T-cell (primary cell): ENCODE data around the gene ASAP2. TPM values are rescaled to one million over a fixed set of nuclear protein-coding genes. Genes with fewer than 3 reads are reported as not detected.

ENCODE experiments used
- ATAC-seq, 4 experiments: fragments of 200-7000 bp in 3 of 4; fragments of 150-1000 bp in 1 of 4; cut with Tn5 transposase; replicated peaks in 1 of 4; 1 replicate in 3 of 4; 2 replicates in 1 of 4; pipeline ENCODE4 v1.10.0; 2021; ENCODE audit warnings: moderate library complexity in 3 of 4, mild to moderate bottlenecking in 2 of 4, moderate number of reproducible peaks in 1 of 4
- CTCF ChIA-PET, 2 donors: fragments of 300-600 bp; sonication (Branson Sonifier 250); formaldehyde crosslinking; loops; one replicate each; lab custom pipeline; 2022; ENCODE audit warnings: antibody characterized with exemption in 2 of 2; lab: Charles Lee
- POLR2A ChIA-PET, 2 donors: fragments of 300-600 bp; sonication (Branson Sonifier 250); formaldehyde crosslinking; loops; one replicate each; lab custom pipeline; 2022; ENCODE audit warnings: antibody characterized with exemption in 2 of 2; lab: Charles Lee
- DNase-seq, 35 experiments: peaks; one replicate each; pipeline versions ENCODE4 v3.0.0 to v3.0.0-alpha.2; 2013 to 2023
- H3K27ac ChIP-seq: one replicate; pipeline ENCODE4 v1.5.1; 2013; ENCODE audit warnings: low read length
- H3K27me3 ChIP-seq, 2 experiments: replicated peaks in 1 of 2; 1 replicate in 1 of 2; 2 replicates in 1 of 2; pipeline versions ENCODE4 v1.6.1 to v1.7.0; 2013; ENCODE audit warnings: low read length in 1 of 2, mixed read lengths in 1 of 2; ENCODE audit not compliant: control insufficient read depth in 2 of 2, insufficient read depth in 2 of 2; ENCODE audit errors: extremely low read depth in 1 of 2
- H3K36me3 ChIP-seq, 2 donors: 1 replicate in 1 of 2; 2 replicates in 1 of 2; pipeline versions ENCODE4 v1.6.1 to v1.7.0; 2013; ENCODE audit warnings: low read length in 1 of 2; ENCODE audit not compliant: control insufficient read depth in 2 of 2, insufficient read depth in 1 of 2; ENCODE audit errors: extremely low read depth in 1 of 2
- H3K4me1 ChIP-seq, 2 experiments: 1 replicate in 1 of 2; 2 replicates in 1 of 2; pipeline versions ENCODE4 v1.6.1 to v1.7.0; 2013; ENCODE audit warnings: low read length in 2 of 2, mixed read lengths in 1 of 2; ENCODE audit not compliant: insufficient read depth in 2 of 2, control insufficient read depth in 1 of 2; ENCODE audit errors: extremely low read depth in 1 of 2
- H3K4me3 ChIP-seq, 2 donors: 1 replicate in 1 of 2; 2 replicates in 1 of 2; pipeline versions ENCODE4 v1.5.1 to v1.7.0; 2013; ENCODE audit warnings: mild to moderate bottlenecking in 2 of 2, low read length in 1 of 2, moderate library complexity in 1 of 2; ENCODE audit not compliant: control insufficient read depth in 1 of 2; ENCODE audit errors: extremely low read depth in 1 of 2
- H3K9me3 ChIP-seq: 2 replicates; pipeline ENCODE4 v1.7.0; 2013
- H3K27ac Mint-ChIP-seq, 2 donors: one replicate each; pipeline ENCODE4 v1.8.0; 2020 to 2021; ENCODE audit warnings: mild to moderate bottlenecking in 2 of 2, mixed read lengths in 2 of 2
- H3K27me3 Mint-ChIP-seq, 2 donors: one replicate each; pipeline ENCODE4 v1.8.0; 2021 to 2022; ENCODE audit warnings: mixed read lengths in 2 of 2
- H3K36me3 Mint-ChIP-seq: one replicate; pipeline ENCODE4 v1.8.0; 2021; ENCODE audit warnings: mixed read lengths
- H3K4me1 Mint-ChIP-seq, 3 donors: one replicate each; pipeline ENCODE4 v1.8.0; 2020 to 2022; ENCODE audit warnings: mixed read lengths in 3 of 3, mild to moderate bottlenecking in 1 of 3
- H3K4me3 Mint-ChIP-seq, 3 donors: one replicate each; pipeline ENCODE4 v1.8.0; 2020 to 2022; ENCODE audit warnings: mild to moderate bottlenecking in 3 of 3, mixed read lengths in 3 of 3, moderate library complexity in 3 of 3
- H3K9me3 Mint-ChIP-seq, 3 donors: one replicate each; pipeline ENCODE4 v1.8.0; 2020 to 2022; ENCODE audit warnings: mixed read lengths in 3 of 3
- WGBS: methylation state at CpG from one replicate; pipeline ENCODE4 v1.1.5; 2013; ENCODE audit warnings: missing lambda C conversion rate; ENCODE audit not compliant: insufficient coverage; 5-methylcytosine and 5-hydroxymethylcytosine counted together
- total RNA-seq, 35 experiments: library from RNA in 6 of 35; stranded (reverse) in 6 of 35; fragments of 120-200 nt in 1 of 35; gene quantifications; one replicate each; pipeline versions ENCODE4 v1.2.1 to v1.2.4 and lab custom pipeline; 2013 to 2026

Gene ASAP2
- total RNA-seq, 5 donors from 2014 or later (not counting 1 experiment from before 2014, with no cell fraction given): 0.10 to 0.38 (median 0.27) TPM; not detected in 1

DNA sequence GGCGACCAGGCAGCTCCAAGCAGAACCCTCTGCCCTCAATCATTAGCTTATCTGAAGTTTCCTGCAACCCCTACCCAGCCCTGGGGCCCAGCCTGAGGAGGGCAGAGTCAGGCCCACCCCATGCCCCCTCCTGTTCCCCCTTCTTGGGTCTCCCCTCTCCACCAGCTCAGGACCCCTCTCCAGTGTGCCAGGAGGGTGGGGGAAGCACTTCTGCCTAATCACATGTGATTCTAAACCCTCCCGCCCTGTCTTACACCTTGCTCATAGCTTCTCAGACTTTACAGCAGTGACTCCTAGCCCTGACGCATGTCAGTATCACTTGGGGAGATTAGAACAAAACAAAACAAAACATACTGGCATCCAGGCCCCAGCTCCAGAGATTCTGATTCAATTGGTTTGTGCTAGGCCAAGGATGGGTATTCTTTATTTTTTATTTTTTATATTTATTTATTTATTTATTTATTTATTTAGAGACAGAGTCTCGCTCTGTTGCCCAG is 42.5 kb upstream of the ASAP2 start:
- CTCF ChIA-PET: no interaction called here
- Histone ChIP-seq H3K4me3 (no peak overlapping the region), H3K36me3 (no peaks in the 10 kb centered on the region), H3K27me3 (peaks cover 0 to 10% of the 10 kb centered on the region in 2 experiments), H3K9me3 (no peaks in the 10 kb centered on the region), H3K4me1 (no peaks in the 10 kb centered on the region), H3K27ac (no peak overlapping the region)
- Mint-ChIP-seq H3K36me3 (no peaks in the 10 kb centered on the region), H3K27me3 (peaks cover 10 to 12% of the 10 kb centered on the region in 2 donors), H3K4me3 (no peak overlapping the region), H3K9me3 (no peaks in the 10 kb centered on the region), H3K4me1 (peaks cover 0 to 2% (median 0%) of the 10 kb centered on the region in 3 donors), H3K27ac (no peak overlapping the region)
- no peak for DNase-seq
- POLR2A ChIA-PET: no interaction called here
- 81% methylated on average over 2 of the region's 4 CpGs for WGBS
- ATAC-seq: no peak

GRCh38 chr2:9165625-9166024 is 41.0 kb upstream of the ASAP2 start:
- H3K4me1 ChIP-seq: no peaks in the 10 kb centered on the region

DNA sequence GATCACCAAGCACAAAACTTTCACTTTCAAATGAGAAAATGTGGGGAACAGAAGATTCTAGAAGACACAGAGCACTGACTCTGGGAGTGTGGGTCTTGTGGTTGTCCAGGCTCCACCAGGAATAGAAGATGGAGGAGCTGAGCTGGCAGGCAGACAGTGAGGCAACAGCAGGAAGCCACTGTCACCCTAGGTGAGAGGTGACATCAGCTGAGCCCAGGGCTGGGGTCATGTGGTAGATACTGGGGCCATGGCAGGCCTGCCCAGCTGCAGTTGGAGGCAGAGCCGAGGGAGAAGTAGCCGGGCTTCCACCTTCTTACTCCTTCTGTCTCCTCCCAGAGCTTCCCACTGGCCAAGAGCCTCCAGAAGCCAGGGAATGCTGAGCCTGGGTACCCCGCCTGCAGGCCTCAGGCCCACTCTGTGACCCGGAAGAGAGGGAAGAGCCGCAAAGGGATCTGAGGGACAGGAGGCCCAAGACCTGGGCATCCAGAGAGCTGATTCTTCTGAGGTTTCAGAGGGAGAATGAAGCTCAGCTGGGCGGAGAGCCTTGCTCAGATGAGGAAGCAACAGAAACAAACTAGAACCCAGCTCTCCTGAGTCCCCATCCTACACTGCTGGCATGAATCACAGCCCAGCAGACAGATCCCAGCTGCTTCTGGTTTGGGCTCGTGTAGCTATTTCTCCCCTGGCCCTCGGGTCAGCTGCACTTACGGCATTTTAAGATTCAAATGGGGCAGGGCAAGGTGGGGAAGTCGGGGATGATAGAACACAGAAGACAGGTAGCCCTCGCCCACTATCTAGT is 39.8 kb upstream of the ASAP2 start:
- WGBS: 98% methylated on average over 5 of the region's 11 CpGs
- H3K27ac ChIP-seq: no peak overlapping the region
- Mint-ChIP-seq H3K36me3 (no peaks in the 10 kb centered on the region), H3K27me3 (peaks cover 19 to 20% of the 10 kb centered on the region in 2 donors), H3K4me3 (no peak overlapping the region), H3K9me3 (no peaks in the 10 kb centered on the region), H3K27ac (no peak overlapping the region), H3K4me1 (peaks cover 0 to 2% (median 0%) of the 10 kb centered on the region in 3 donors)
- H3K27me3 ChIP-seq: peaks cover 0 to 15% of the 10 kb centered on the region in 2 experiments
- POLR2A ChIA-PET: no interaction called here
- DNase-seq (no peak), ATAC-seq (no peak)
- no peak overlapping the region for H3K4me3 ChIP-seq
- H3K9me3 ChIP-seq: no peaks in the 10 kb centered on the region
- H3K36me3 ChIP-seq: no peaks in the 10 kb centered on the region
- CTCF ChIA-PET: no interaction called here
- H3K4me1 ChIP-seq: no peaks in the 10 kb centered on the region

More at GRCh38 chr2:9165625-9166024, 41.0 kb upstream of the ASAP2 start:
- peaks cover 0 to 17% of the 10 kb centered on the region in 2 experiments for H3K27me3 ChIP-seq
- ChIA-PET CTCF (no interaction called here), POLR2A (interaction anchor here in 1 of 2 donors (0.7 kb wide), 1 partner anchor 1148 kb away, joined by 3 read pairs; no protein-coding TSS in a partner anchor)
- WGBS: 83% methylated on average over 5 of the region's 5 CpGs
- peaks cover 14 to 18% of the 10 kb centered on the region in 2 donors for H3K27me3 Mint-ChIP-seq
- no peaks in the 10 kb centered on the region for H3K9me3 Mint-ChIP-seq
- DNase-seq: no peak
- peaks cover 0 to 2% (median 0%) of the 10 kb centered on the region in 3 donors for H3K4me1 Mint-ChIP-seq
- ATAC-seq: no peak
- H3K4me3 ChIP-seq: no peak overlapping the region
- H3K27ac Mint-ChIP-seq: no peak overlapping the region
- H3K9me3 ChIP-seq: no peaks in the 10 kb centered on the region
- H3K4me3 Mint-ChIP-seq: no peak overlapping the region
- H3K36me3 Mint-ChIP-seq: no peaks in the 10 kb centered on the region
- no peak overlapping the region for H3K27ac ChIP-seq
- no peaks in the 10 kb centered on the region for H3K36me3 ChIP-seq

DNA sequence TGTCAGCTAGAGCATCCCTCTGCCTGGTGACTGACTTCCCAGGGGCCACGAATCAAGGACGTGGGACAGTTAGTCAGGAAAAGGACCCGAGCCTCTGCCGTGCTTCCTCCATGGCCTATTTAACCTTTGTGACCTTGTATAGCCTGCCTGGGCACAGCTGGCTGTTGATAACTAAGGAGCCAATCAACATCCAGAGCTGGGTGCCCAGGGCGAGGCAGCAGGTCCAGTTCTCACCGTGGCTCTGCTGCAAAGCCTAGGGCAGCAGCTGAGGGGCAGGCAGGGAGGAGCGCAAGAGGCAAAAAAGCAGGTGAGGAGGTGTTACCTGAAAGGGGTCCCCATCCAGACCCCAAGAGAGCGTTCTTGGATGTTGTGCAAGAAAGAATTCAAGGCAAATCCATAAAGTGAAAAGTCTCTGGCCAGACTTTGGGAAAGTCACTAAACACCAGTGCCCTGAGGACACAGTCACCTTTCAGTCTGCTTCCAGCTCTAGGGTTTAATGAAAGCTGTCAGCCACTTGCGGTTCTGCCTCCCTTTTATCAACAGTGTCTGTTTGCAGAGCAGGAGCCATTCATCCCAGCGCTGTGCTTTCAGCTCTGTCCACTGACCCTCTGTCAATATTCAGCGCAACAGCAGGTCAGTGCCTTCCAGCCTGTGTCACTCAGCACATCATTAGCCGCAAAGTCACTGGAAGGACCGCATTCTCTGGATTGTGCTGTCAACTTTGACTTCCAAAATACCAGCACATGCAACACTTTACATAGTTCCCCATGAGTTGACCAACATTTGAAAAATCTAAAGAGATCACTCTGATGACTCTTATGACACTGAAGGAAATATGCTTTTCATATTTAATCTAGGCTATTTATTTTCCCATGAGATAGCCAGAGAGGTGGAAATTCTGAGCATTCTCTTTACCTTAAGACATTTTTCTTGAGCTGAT is 38.6 kb upstream of the ASAP2 start:
- Histone ChIP-seq H3K4me1 (no peaks in the 10 kb centered on the region), H3K27ac (no peak overlapping the region), H3K27me3 (peaks cover 0 to 15% of the 10 kb centered on the region in 2 experiments), H3K9me3 (no peaks in the 10 kb centered on the region), H3K36me3 (no peaks in the 10 kb centered on the region), H3K4me3 (no peak overlapping the region)
- no peaks in the 10 kb centered on the region for H3K36me3 Mint-ChIP-seq
- WGBS: 81% methylated on average over 13 of the region's 13 CpGs
- ChIA-PET CTCF (no interaction called here), POLR2A (no interaction called here)
- no peak for DNase-seq
- peaks cover 0 to 2% (median 0%) of the 10 kb centered on the region in 3 donors for H3K4me1 Mint-ChIP-seq
- peaks cover 23 to 27% of the 10 kb centered on the region in 2 donors for H3K27me3 Mint-ChIP-seq
- H3K9me3 Mint-ChIP-seq: no peaks in the 10 kb centered on the region
- H3K27ac Mint-ChIP-seq: no peak overlapping the region
- no peak for ATAC-seq
- no peak overlapping the region for H3K4me3 Mint-ChIP-seq

GRCh38 chr2:9168821-9169221 is 37.8 kb upstream of the ASAP2 start:
- no peak overlapping the region for H3K4me3 Mint-ChIP-seq
- Histone ChIP-seq H3K4me1 (no peaks in the 10 kb centered on the region), H3K27me3 (peaks cover 0 to 15% of the 10 kb centered on the region in 2 experiments), H3K36me3 (no peaks in the 10 kb centered on the region), H3K9me3 (no peaks in the 10 kb centered on the region), H3K4me3 (no peak overlapping the region), H3K27ac (no peak overlapping the region)
- H3K27ac Mint-ChIP-seq: no peak overlapping the region
- POLR2A ChIA-PET: no interaction called here
- H3K9me3 Mint-ChIP-seq: no peaks in the 10 kb centered on the region
- DNase-seq (no peak), ATAC-seq (no peak)
- H3K27me3 Mint-ChIP-seq: peaks cover 23 to 31% of the 10 kb centered on the region in 2 donors
- 58% methylated on average over 2 of the region's 4 CpGs for WGBS
- CTCF ChIA-PET: no interaction called here
- H3K36me3 Mint-ChIP-seq: no peaks in the 10 kb centered on the region
- H3K4me1 Mint-ChIP-seq: peaks cover 0 to 2% (median 0%) of the 10 kb centered on the region in 3 donors
